CD4-positive, alpha-beta memory T cell (primary cell): Measurements from ENCODE around the gene DCAF15. TPM values are rescaled to one million over a fixed set of nuclear protein-coding genes. Genes with fewer than 3 reads are reported as not detected.

Source experiments
- CTCF ChIA-PET: fragments of 350-600 bp; sonication (Branson Sonifier 250); formaldehyde crosslinking; loops from one replicate; lab custom pipeline; 2021; ENCODE audit warnings: inconsistent platforms; ENCODE audit not compliant: partially characterized antibody; lab: Charles Lee
- POLR2A ChIA-PET: fragments of 350-600 bp; sonication (Branson Sonifier 250); formaldehyde crosslinking; loops from one replicate; lab custom pipeline; 2021; ENCODE audit not compliant: partially characterized antibody; lab: Charles Lee
- DNase-seq, 5 donors: peaks; one replicate each; pipeline versions ENCODE4 v3.0.0 to v3.0.0-alpha.2; 2020 to 2022; ENCODE audit warnings: mixed read lengths in 1 of 5
- H3K27ac ChIP-seq: one replicate; pipeline ENCODE4 v1.7.0; 2013; ENCODE audit warnings: low read depth, low read length
- H3K27me3 ChIP-seq: 2 replicates; pipeline ENCODE4 v1.7.0; 2013; ENCODE audit warnings: mild to moderate bottlenecking, low read length, moderate library complexity; ENCODE audit not compliant: insufficient read depth
- H3K36me3 ChIP-seq: 2 replicates; pipeline ENCODE4 v1.7.0; 2013; ENCODE audit warnings: mild to moderate bottlenecking, low read length, moderate library complexity; ENCODE audit not compliant: insufficient read depth
- H3K4me1 ChIP-seq: 2 replicates; pipeline ENCODE4 v1.7.0; 2013; ENCODE audit warnings: mild to moderate bottlenecking, low read length, moderate library complexity; ENCODE audit not compliant: insufficient read depth
- H3K4me3 ChIP-seq, 2 donors: one replicate each; pipeline ENCODE4 v1.7.0; 2013; ENCODE audit warnings: low read length in 2 of 2, mild to moderate bottlenecking in 1 of 2
- H3K9me3 ChIP-seq, 2 donors: one replicate each; pipeline ENCODE4 v1.7.0; 2013; ENCODE audit warnings: low read length in 2 of 2, control low read depth in 1 of 2; ENCODE audit not compliant: control insufficient read depth in 1 of 2
- H3K27ac Mint-ChIP-seq, 7 donors: one replicate each; pipeline ENCODE4 v1.8.0; 2020 to 2021; ENCODE audit warnings: mixed read lengths in 7 of 7, mild to moderate bottlenecking in 6 of 7, inconsistent platforms in 3 of 7, moderate library complexity in 3 of 7
- H3K27me3 Mint-ChIP-seq, 2 donors: one replicate each; pipeline ENCODE4 v1.8.0; 2020 to 2021; ENCODE audit warnings: mixed read lengths in 2 of 2
- H3K36me3 Mint-ChIP-seq, 2 donors: one replicate each; pipeline ENCODE4 v1.8.0; 2020 to 2021; ENCODE audit warnings: mixed read lengths in 2 of 2, inconsistent platforms in 1 of 2, mild to moderate bottlenecking in 1 of 2
- H3K4me1 Mint-ChIP-seq, 4 donors: one replicate each; pipeline ENCODE4 v1.8.0; 2020 to 2021; ENCODE audit warnings: mixed read lengths in 4 of 4, mild to moderate bottlenecking in 1 of 4
- H3K4me3 Mint-ChIP-seq, 8 donors: one replicate each; pipeline ENCODE4 v1.8.0; 2020 to 2021; ENCODE audit warnings: mixed read lengths in 8 of 8, mild to moderate bottlenecking in 7 of 8, moderate library complexity in 6 of 8, inconsistent platforms in 3 of 8
- H3K9me3 Mint-ChIP-seq, 8 donors: one replicate each; pipeline ENCODE4 v1.8.0; 2020 to 2021; ENCODE audit warnings: mixed read lengths in 8 of 8, mild to moderate bottlenecking in 5 of 8, inconsistent platforms in 3 of 8, moderate library complexity in 1 of 8
- intact Hi-C: fragments of 100-400 bp; cut with micrococcal nuclease; formaldehyde crosslinking; loops from one replicate; pipeline ENCODE4 v1.15.1; 2023
- polyA plus RNA-seq, 2 donors: library from polyadenylated mRNA; unstranded; fragments of 300-500 nt; fragmentation: Illumina TruSeq; gene quantifications; one replicate each; pipeline ENCODE4 v1.2.3, GENCODE V29; 2021
- total RNA-seq, 2 experiments: library from RNA; stranded (reverse); gene quantifications; one replicate each; pipeline ENCODE4 v1.2.3, GENCODE V29; 2021

Gene DCAF15
- total and polyA plus RNA-seq, 4 experiments from 2014 or later, result 4.9 to 96.7 (median 50.0) TPM

DNA sequence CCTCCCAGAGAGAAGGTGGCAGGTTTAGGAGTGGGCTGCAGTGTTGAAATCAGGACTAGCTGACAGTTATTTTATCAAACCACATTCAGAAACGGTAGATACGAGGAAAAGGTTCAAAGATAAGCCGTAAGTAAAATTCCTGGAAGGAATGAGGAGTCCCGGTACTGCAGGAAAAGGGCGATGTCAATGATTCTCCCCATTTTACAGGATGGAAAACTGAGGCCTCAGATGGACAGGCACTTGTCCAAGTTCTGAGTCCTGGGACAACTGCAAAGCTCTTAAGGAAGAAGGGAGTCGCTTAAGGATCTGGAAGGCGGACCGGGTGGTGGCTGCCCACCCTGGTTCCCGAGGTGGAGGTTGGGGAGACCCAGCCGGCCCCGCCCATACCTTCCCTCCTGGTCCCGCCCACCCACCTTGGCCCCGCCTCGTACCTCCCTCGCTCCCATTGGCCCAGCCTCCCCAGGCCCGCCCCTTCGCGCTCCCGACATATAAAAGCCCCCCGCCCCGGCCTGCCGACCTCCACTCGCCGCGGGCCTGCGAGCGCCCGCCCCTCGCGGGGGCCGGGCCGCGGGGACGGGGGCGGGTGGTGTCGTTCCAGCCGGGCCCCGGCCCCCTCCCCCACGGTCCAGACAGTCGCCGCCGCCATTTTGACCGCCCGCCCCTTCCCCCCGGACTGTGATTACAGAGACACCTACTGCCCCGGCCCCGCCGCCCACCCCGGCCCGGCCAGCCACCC lies 53.2 kb downstream of the DCAF15 start:
- H3K4me3 ChIP-seq, result peak overlapping the region; percentile 33 to 82
- no peaks in the 10 kb centered on the region for H3K36me3 ChIP-seq
- H3K27ac ChIP-seq, result peak overlapping the region; percentile 99
- peaks cover 0 to 2% of the 10 kb centered on the region in 2 donors for H3K27me3 Mint-ChIP-seq
- POLR2A ChIA-PET, result interaction anchor here (0.5 to 8.0 kb wide), 43 partner anchors 10 to 1516 kb away, joined by 3 to 225 read pairs (median 5); partner anchors contain the start of genes ADGRE5, ASF1B, DCAF15 and IL27RA
- H3K4me1 Mint-ChIP-seq, result peaks cover 32 to 59% (median 45%) of the 10 kb centered on the region in 4 donors
- peaks cover 54% of the 10 kb centered on the region for H3K4me1 ChIP-seq
- H3K36me3 Mint-ChIP-seq, result peaks cover 3 to 9% of the 10 kb centered on the region in 2 donors
- H3K4me3 Mint-ChIP-seq, result peak overlapping the region; percentile 77 to 97 (median 94)
- CTCF ChIA-PET, result interaction anchor here (1.0 to 6.0 kb wide), 8 partner anchors 12 to 52 kb away, joined by 3 to 43 read pairs (median 4); partner anchors contain the start of gene IL27RA
- H3K9me3 Mint-ChIP-seq, result peaks cover 0 to 2% (median 0%) of the 10 kb centered on the region in 8 donors
- H3K27ac Mint-ChIP-seq, result peak overlapping the region; percentile 97 to 100 (median 100)
- H3K9me3 ChIP-seq, result no peaks in the 10 kb centered on the region
- no peaks in the 10 kb centered on the region for H3K27me3 ChIP-seq
- peak; percentile 90 to 93 (median 91) for DNase-seq
- intact Hi-C loops, result loop anchor here (1.0 to 2.0 kb wide), 8 partner anchors 19 to 853 kb away; partner anchors contain the start of genes BRME1, CC2D1A and DCAF15

DNA sequence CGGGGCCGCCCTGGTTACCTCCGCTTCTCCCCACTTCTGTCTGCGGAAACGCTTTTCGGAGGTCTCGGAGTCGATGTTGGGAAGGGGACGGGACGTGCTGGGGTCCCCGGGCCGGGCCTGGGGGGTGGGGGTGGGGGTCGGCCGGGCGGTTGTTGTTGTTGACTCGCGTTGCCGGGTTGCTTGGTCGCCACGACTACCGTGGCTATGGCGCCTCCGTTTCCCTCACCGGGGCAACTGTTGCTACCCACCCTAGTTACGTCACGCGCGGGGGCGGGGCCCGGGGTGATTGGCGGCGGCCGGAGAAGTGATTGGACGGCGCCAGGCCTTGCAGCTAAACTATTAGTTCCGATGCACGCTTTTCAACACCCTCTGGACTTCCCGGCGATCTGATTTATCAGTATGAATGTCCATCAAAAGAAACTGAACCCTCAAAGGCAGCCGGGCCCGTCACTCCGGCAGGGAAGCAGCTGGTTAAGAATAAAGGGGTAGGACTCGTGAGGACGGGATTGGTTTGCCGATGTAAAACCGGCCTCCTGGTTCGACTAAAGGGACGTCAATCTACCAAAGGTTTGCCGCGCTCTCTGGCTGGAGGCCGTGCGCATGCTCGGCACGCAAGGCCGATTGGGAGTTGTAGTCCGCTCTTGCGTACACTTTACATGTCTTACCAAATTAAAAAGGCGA lies 53.9 kb downstream of the DCAF15 start, which contains the start of gene RFX1:
TSS of gene RFX1 (minus strand) at position 236 of the 681 bp plus-strand sequence. CDS start 12,477 bp downstream, outside the sequence.
- peak within 1 kb of the TSS; percentile 58 to 82 for H3K4me3 ChIP-seq
- H3K4me1 ChIP-seq, result peaks cover 47% of the 10 kb centered on the region
- POLR2A ChIA-PET, result interaction anchor here (0.5 to 8.0 kb wide), 39 partner anchors 8 to 1517 kb away, joined by 3 to 225 read pairs (median 5); partner anchors contain the start of genes ADGRE5, ASF1B, DCAF15 and IL27RA

DNA sequence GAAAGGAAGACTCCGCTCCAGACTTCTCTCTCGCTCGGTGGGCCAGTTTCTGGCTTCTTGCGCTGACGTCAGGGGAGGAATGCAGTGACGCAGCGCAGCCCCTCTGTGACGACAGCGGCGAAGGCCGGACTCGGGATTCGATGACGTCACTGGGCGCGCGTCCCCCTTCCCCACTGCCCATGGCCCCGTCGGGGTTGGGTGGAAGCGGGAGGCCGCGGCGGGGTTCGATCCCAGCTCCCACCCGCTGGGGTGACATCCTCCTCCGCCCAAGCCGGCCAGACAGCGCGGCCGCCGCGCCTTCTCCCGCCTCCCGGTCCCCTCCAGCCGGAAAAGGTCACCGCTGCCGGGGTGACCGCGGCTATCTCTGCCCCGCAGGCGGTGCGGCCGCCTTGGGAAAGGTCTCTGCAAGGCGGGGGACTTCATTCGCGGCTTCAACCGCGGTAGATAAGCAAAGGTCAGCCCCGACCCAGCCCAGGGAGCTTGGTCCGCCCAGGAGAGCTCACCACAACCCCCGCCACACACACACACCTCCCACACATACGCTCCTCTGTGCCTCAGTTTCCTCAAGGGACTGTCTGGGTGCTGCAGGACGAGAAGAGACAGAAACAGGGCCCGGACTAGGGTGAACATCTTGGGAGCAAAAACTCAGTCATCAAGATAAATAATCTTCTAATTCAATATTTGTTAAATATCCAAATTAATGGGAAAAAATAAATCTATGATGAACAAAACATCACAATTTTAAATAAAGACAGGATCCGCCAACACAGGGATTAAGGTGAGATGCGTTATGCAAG lies 54.7 kb downstream of the DCAF15 start:
- ChIA-PET CTCF (interaction anchor here (0.7 to 1.7 kb wide), 4 partner anchors 20 to 65 kb away, joined by 3 to 5 read pairs (median 4); partner anchors contain the start of gene IL27RA), POLR2A (interaction anchor here (0.7 to 8.0 kb wide), 37 partner anchors 9 to 500 kb away, joined by 3 to 225 read pairs (median 5); partner anchors contain the start of genes ADGRE5, ASF1B, DCAF15 and IL27RA)
- no peaks in the 10 kb centered on the region for H3K9me3 ChIP-seq
- Mint-ChIP-seq H3K9me3 (peaks cover 0 to 2% (median 0%) of the 10 kb centered on the region in 8 donors), H3K27ac (peak overlapping the region; percentile 97 to 100 (median 100)), H3K4me3 (peak overlapping the region; percentile 91 to 98 (median 96)), H3K4me1 (peaks cover 29 to 46% (median 36%) of the 10 kb centered on the region in 4 donors), H3K27me3 (peaks cover 0 to 2% of the 10 kb centered on the region in 2 donors), H3K36me3 (peaks cover 0 to 8% of the 10 kb centered on the region in 2 donors)
- H3K4me1 ChIP-seq, result peaks cover 40% of the 10 kb centered on the region
- DNase-seq, result no peak
- intact Hi-C loops, result loop anchor here (1.0 to 2.0 kb wide), 8 partner anchors 21 to 854 kb away; partner anchors contain the start of genes BRME1, CC2D1A and DCAF15
- H3K4me3 ChIP-seq, result peak overlapping the region; percentile 58 to 82
- no peaks in the 10 kb centered on the region for H3K36me3 ChIP-seq
- H3K27ac ChIP-seq, result peak overlapping the region; percentile 99
- H3K27me3 ChIP-seq, result no peaks in the 10 kb centered on the region

More for the DNA sequence above, 53.9 kb downstream of the DCAF15 start, which contains the start of gene RFX1:
- Histone ChIP-seq H3K27ac (peak within 1 kb of the TSS; percentile 99), H3K27me3 (no peaks in the 10 kb centered on the region), H3K9me3 (no peaks in the 10 kb centered on the region), H3K36me3 (no peaks in the 10 kb centered on the region)
- Mint-ChIP-seq H3K9me3 (peaks cover 0 to 2% (median 0%) of the 10 kb centered on the region in 8 donors), H3K4me3 (peak within 1 kb of the TSS; percentile 91 to 98 (median 96)), H3K4me1 (peaks cover 29 to 52% (median 39%) of the 10 kb centered on the region in 4 donors), H3K27me3 (peaks cover 0 to 2% of the 10 kb centered on the region in 2 donors), H3K36me3 (peaks cover 0 to 8% of the 10 kb centered on the region in 2 donors), H3K27ac (peak within 1 kb of the TSS; percentile 97 to 100 (median 100))
- intact Hi-C loops, result loop anchor here (1.0 to 2.0 kb wide), 8 partner anchors 20 to 853 kb away; partner anchors contain the start of genes BRME1, CC2D1A and DCAF15
- CTCF ChIA-PET, result interaction anchor here (1.0 to 1.7 kb wide), 4 partner anchors 13 to 41 kb away, joined by 4 to 5 read pairs (median 4); partner anchors contain the start of gene IL27RA
- DNase-seq, result peak; percentile 100

Other genes starting within 250 kb of the DCAF15 start
- 10 to 100 TPM; 46.4 to 52.3 TPM for gene MRI1, start 188.0 kb upstream of the DCAF15 start, total RNA-seq
- gene MRI1, start 188.0 kb upstream of the DCAF15 start, polyA plus RNA-seq, result 10 to 100 TPM in 1 of 2 donors, 1 to 10 TPM in 1; 3.5 to 18.4 TPM
- gene C19orf53, start 178.1 kb upstream of the DCAF15 start, total RNA-seq, result 10 to 100 TPM; 84.3 to 85.0 TPM
- gene C19orf53, start 178.1 kb upstream of the DCAF15 start, polyA plus RNA-seq, result 100 to 1,000 TPM; 207 to 257 TPM
- gene ZSWIM4, start 157.1 kb upstream of the DCAF15 start, total RNA-seq, result 1 to 10 TPM; 6.4 to 6.6 TPM
- gene ZSWIM4, start 157.1 kb upstream of the DCAF15 start, polyA plus RNA-seq, result 1 to 10 TPM in 1 of 2 donors, under 1 TPM in 1; 0.33 to 1.6 TPM
- gene NANOS3, start 75.4 kb upstream of the DCAF15 start, total RNA-seq, result not detected
- not detected for gene NANOS3, start 75.4 kb upstream of the DCAF15 start, polyA plus RNA-seq
- gene BRME1, start 46.4 kb upstream of the DCAF15 start, total RNA-seq, result 1 to 10 TPM; 3.1 to 3.8 TPM
- under 1 TPM; 0.35 to 0.41 TPM for gene BRME1, start 46.4 kb upstream of the DCAF15 start, polyA plus RNA-seq
- 10 to 100 TPM; 32.9 to 37.1 TPM for gene CC2D1A, start 46.3 kb upstream of the DCAF15 start, total RNA-seq
- gene CC2D1A, start 46.3 kb upstream of the DCAF15 start, polyA plus RNA-seq, result 10 to 100 TPM in 1 of 2 donors, 1 to 10 TPM in 1; 3.8 to 13.9 TPM
- not detected for gene PODNL1, start 14.1 kb upstream of the DCAF15 start, total RNA-seq
- gene PODNL1, start 14.1 kb upstream of the DCAF15 start, polyA plus RNA-seq, result not detected
- 10 to 100 TPM; 17.4 to 17.8 TPM for gene RFX1, start 53.8 kb downstream of the DCAF15 start, total RNA-seq
- 1 to 10 TPM in 1 of 2 donors, not detected in 1; 2.5 TPM for gene RFX1, start 53.8 kb downstream of the DCAF15 start, polyA plus RNA-seq
- not detected for gene RLN3, start 75.6 kb downstream of the DCAF15 start, total RNA-seq
- gene RLN3, start 75.6 kb downstream of the DCAF15 start, polyA plus RNA-seq, result under 1 TPM in 1 of 2 donors, not detected in 1; 0.41 TPM
- gene IL27RA, start 79.3 kb downstream of the DCAF15 start, total RNA-seq, result 10 to 100 TPM; 74.3 to 76.2 TPM
- 100 to 1,000 TPM; 101 to 104 TPM for gene IL27RA, start 79.3 kb downstream of the DCAF15 start, polyA plus RNA-seq
- not detected for gene PALM3, start 109.6 kb downstream of the DCAF15 start, total RNA-seq
- gene PALM3, start 109.6 kb downstream of the DCAF15 start, polyA plus RNA-seq, result not detected
- gene MISP3, start 120.3 kb downstream of the DCAF15 start, total RNA-seq, result 1 to 10 TPM; 1.3 to 1.6 TPM
- gene MISP3, start 120.3 kb downstream of the DCAF15 start, polyA plus RNA-seq, result 1 to 10 TPM in 1 of 2 donors, under 1 TPM in 1; 0.68 to 1.1 TPM
- gene C19orf67, start 133.3 kb downstream of the DCAF15 start, total RNA-seq, result under 1 TPM in 1 of 2 experiments, not detected in 1; 0.55 TPM
- not detected for gene C19orf67, start 133.3 kb downstream of the DCAF15 start, polyA plus RNA-seq
- 10 to 100 TPM; 36.7 to 43.3 TPM for gene SAMD1, start 138.2 kb downstream of the DCAF15 start, total RNA-seq
- 1 to 10 TPM in 1 of 2 donors, under 1 TPM in 1; 0.16 to 2.4 TPM for gene SAMD1, start 138.2 kb downstream of the DCAF15 start, polyA plus RNA-seq
- gene PRKACA, start 165.3 kb downstream of the DCAF15 start, total RNA-seq, result 10 to 100 TPM; 48.9 to 51.7 TPM
- 1 to 10 TPM in 1 of 2 donors, under 1 TPM in 1; 0.42 to 2.2 TPM for gene PRKACA, start 165.3 kb downstream of the DCAF15 start, polyA plus RNA-seq
- 1 to 10 TPM; 2.3 to 3.0 TPM for gene ASF1B, start 184.1 kb downstream of the DCAF15 start, total RNA-seq
- gene ASF1B, start 184.1 kb downstream of the DCAF15 start, polyA plus RNA-seq, result 1 to 10 TPM; 1.8 to 3.0 TPM